Astrocyte of the cerebellum (primary cell): ENCODE data around the gene APP.
A peak's percentile ranks its signal among the peaks of the same experiment; 100 is the strongest.

Experiments used
- DNase-seq: peaks from one replicate; pipeline ENCODE4 v3.0.0-alpha.2; 2011; ENCODE audit warnings: low read depth
- H3K4me3 ChIP-seq: 2 replicates; pipeline ENCODE4 v1.5.1; 2011; ENCODE audit warnings: mild to moderate bottlenecking, low read depth, low read length, moderate library complexity
- in situ Hi-C: cut with HindIII; loops from 2 replicates; pipeline ENCODE4 v1.10.0; 2017; ENCODE audit warnings: low sequenced_read_pairs
- TF ChIP-seq, protein P1 (sequence below): IDR thresholded peaks from 2 replicates; pipeline ENCODE4 v1.5.1; 2012; ENCODE audit warnings: low read length, low read depth, moderate library complexity, mild to moderate bottlenecking; ENCODE audit errors: missing control alignments

APP gene

GRCh38 chr21:26170471-26171257, at the start of gene APP:
Gene APP (minus strand): TSS chr21:26170770. CDS start chr21:26170620, 150 bp downstream.
- TF ChIP-seq, protein P1, sequence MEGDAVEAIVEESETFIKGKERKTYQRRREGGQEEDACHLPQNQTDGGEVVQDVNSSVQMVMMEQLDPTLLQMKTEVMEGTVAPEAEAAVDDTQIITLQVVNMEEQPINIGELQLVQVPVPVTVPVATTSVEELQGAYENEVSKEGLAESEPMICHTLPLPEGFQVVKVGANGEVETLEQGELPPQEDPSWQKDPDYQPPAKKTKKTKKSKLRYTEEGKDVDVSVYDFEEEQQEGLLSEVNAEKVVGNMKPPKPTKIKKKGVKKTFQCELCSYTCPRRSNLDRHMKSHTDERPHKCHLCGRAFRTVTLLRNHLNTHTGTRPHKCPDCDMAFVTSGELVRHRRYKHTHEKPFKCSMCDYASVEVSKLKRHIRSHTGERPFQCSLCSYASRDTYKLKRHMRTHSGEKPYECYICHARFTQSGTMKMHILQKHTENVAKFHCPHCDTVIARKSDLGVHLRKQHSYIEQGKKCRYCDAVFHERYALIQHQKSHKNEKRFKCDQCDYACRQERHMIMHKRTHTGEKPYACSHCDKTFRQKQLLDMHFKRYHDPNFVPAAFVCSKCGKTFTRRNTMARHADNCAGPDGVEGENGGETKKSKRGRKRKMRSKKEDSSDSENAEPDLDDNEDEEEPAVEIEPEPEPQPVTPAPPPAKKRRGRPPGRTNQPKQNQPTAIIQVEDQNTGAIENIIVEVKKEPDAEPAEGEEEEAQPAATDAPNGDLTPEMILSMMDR, result peak; percentile 60
- H3K4me3 ChIP-seq, result peak within 1 kb of the TSS; percentile 92
- in situ Hi-C loops, result no loop called here
- peak; percentile 37 for DNase-seq

GRCh38 chr21:26212220-26212619, 41.6 kb upstream of the APP start:
- H3K4me3 ChIP-seq, result no peak overlapping the region
- TF ChIP-seq, protein P1, result no peak
- no peak for DNase-seq
- in situ Hi-C loops, result no loop called here

DNA sequence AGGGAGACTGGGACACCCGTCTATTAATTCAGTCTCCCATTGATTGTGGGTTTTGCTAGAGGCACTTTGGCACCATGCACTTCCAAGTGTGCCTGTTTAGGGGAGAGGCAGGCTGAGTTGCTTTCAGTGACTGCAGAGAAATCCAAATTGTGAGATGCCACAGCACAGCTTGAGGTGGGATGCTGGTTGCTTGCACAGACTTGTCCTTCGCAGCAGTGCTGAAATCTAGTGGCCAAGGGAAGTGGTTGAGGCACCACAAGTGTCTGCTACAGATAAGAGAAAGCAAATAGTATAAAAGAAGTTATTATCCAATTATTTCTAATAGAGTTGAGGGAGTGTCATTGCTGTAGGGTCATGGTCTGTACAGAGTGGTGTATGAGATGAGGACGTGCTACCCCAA, 40.0 kb upstream of the APP start:
- TF ChIP-seq, protein P1, result no peak
- no peak for DNase-seq

DNA sequence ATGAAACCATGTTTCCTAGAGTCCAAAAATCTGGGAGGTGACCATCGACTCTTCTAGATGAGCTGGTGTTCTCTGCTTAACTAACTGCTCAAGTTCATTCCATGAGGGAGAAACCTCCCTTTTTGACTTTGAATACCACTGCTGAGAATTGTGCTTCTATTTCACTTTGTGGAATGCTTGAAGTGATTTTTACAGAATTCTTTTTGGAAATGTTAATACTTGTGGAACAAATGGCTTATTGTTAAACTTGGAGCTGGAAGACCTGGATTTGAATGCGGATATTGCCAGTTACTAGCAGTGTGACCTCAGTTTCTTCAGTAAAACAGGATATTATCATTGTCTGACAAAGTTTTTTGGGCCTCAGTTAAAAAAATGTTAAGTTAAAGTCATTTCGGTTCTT, 36.5 kb upstream of the APP start:
- TF ChIP-seq, protein P1, result no peak
- no peak overlapping the region for H3K4me3 ChIP-seq
- DNase-seq, result no peak
- in situ Hi-C loops, result no loop called here

More for the DNA sequence above, 40.0 kb upstream of the APP start:
- H3K4me3 ChIP-seq, result no peak overlapping the region
- in situ Hi-C loops, result no loop called here

DNA sequence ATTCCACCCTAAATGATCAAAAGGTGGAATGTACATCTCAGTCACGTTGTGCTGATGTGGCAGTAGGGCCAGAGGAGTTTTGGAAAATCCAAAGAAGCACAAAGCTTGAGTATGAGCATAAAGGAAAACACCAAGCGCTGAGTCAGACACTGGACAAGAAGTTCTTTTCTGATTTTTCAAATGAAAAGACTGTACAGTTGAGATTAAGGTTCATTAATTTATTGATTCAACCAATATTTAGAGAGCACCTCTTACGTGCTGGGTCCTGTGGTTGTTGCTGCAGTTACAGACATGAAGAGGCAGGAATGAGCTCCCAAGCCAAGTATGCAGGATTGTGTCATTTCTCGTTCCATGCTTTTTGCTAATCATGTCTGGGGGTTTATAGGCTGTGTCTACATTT, 28.9 kb upstream of the APP start:
- in situ Hi-C loops, result no loop called here
- DNase-seq, result no peak
- TF ChIP-seq, protein P1, result no peak
- no peak overlapping the region for H3K4me3 ChIP-seq

DNA sequence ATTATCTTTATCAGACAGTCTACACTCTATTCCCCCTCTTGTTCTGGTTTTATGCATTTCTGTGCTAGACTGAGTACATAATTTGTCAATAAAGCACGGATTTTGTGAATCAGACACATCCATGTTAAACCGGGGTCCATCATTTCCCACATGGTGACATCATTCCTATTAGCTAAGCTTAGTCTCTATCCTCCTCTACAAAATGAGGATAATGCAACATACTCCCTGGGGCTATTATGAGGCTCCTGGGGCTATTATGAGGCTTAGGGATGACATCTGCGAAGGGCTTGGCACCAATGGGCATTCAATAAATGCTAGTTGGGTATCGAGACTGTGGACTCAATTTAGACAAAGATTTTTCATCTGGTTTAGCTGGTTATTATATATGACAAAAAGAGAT, 25.1 kb upstream of the APP start:
- TF ChIP-seq, protein P1, result no peak
- H3K4me3 ChIP-seq, result no peak overlapping the region
- DNase-seq, result no peak
- in situ Hi-C loops, result no loop called here
